Adipocyte (in vitro differentiated cells): ENCODE results near the gene PLXNB2.

Experiments
- DNase-seq: peaks from one replicate; pipeline ENCODE4 v3.0.0-alpha.2; 2015; ENCODE audit warnings: low read depth
- H3K27me3 ChIP-seq: replicated peaks from 2 replicates; pipeline ENCODE4 v1.7.0; 2013; ENCODE audit warnings: mild to moderate bottlenecking, low read length, moderate library complexity; ENCODE audit not compliant: control insufficient read depth, insufficient read depth
- H3K36me3 ChIP-seq: 2 replicates; pipeline ENCODE4 v1.7.0; 2013; ENCODE audit warnings: low read length, mild to moderate bottlenecking, moderate library complexity; ENCODE audit not compliant: control insufficient read depth, insufficient read depth, severe bottlenecking
- H3K4me1 ChIP-seq: 2 replicates; pipeline ENCODE4 v1.7.0; 2013; ENCODE audit warnings: mild to moderate bottlenecking, low read length, moderate library complexity; ENCODE audit not compliant: control insufficient read depth, insufficient read depth
- H3K4me3 ChIP-seq: 2 replicates; pipeline ENCODE4 v1.7.0; 2013; ENCODE audit warnings: mild to moderate bottlenecking, low read length, moderate library complexity
- H3K9ac ChIP-seq: 2 replicates; pipeline ENCODE4 v1.7.0; 2013; ENCODE audit warnings: mild to moderate bottlenecking, low read length, moderate library complexity
- H3K9me3 ChIP-seq: 2 replicates; pipeline ENCODE4 v1.7.0; 2013; ENCODE audit warnings: mild to moderate bottlenecking, low read length, moderate library complexity; ENCODE audit not compliant: control insufficient read depth

PLXNB2 gene

GRCh38 chr22:50306753-50307749, at the start of gene PLXNB2:
Gene PLXNB2, minus strand, starts transcription at chr22:50307646. Its CDS starts 17,062 bp downstream, at chr22:50290584.
- H3K4me3 ChIP-seq = peak within 1 kb of the TSS; percentile 82
- H3K9me3 ChIP-seq = no peaks in the 10 kb centered on the region
- DNase-seq = peak; percentile 91
- H3K9ac ChIP-seq = peak within 1 kb of the TSS; percentile 99
- no peaks in the 10 kb centered on the region for H3K27me3 ChIP-seq
- peaks cover 45% of the 10 kb centered on the region for H3K4me1 ChIP-seq
- no peaks in the 10 kb centered on the region for H3K36me3 ChIP-seq

GRCh38 chr22:50357222-50357621, 49.8 kb upstream of the PLXNB2 start:
- Histone ChIP-seq H3K4me1 (no peaks in the 10 kb centered on the region), H3K9me3 (no peaks in the 10 kb centered on the region), H3K36me3 (peaks cover 23% of the 10 kb centered on the region), H3K27me3 (no peaks in the 10 kb centered on the region), H3K9ac (no peak overlapping the region), H3K4me3 (no peak overlapping the region)
- no peak for DNase-seq

- no peaks in the 10 kb centered on the region for H3K27me3 ChIP-seq
- H3K9me3 ChIP-seq = no peaks in the 10 kb centered on the region
- no peak overlapping the region for H3K9ac ChIP-seq
- no peak for DNase-seq
- H3K36me3 ChIP-seq = peaks cover 18% of the 10 kb centered on the region
- no peak overlapping the region for H3K4me3 ChIP-seq
- H3K4me1 ChIP-seq = no peaks in the 10 kb centered on the region
Measured at GRCh38 chr22:50356186-50356585, 48.7 kb upstream of the PLXNB2 start.

GRCh38 chr22:50348058-50348457, 40.6 kb upstream of the PLXNB2 start:
- Histone ChIP-seq H3K9me3 (no peaks in the 10 kb centered on the region), H3K36me3 (peaks cover 5% of the 10 kb centered on the region), H3K9ac (no peak overlapping the region), H3K4me3 (no peak overlapping the region), H3K27me3 (no peaks in the 10 kb centered on the region), H3K4me1 (peaks cover 4% of the 10 kb centered on the region)
- DNase-seq = no peak

- Histone ChIP-seq H3K9me3 (no peaks in the 10 kb centered on the region), H3K36me3 (no peaks in the 10 kb centered on the region), H3K4me3 (no peak overlapping the region), H3K9ac (no peak overlapping the region), H3K4me1 (peaks cover 7% of the 10 kb centered on the region), H3K27me3 (no peaks in the 10 kb centered on the region)
- no peak for DNase-seq
Measured at GRCh38 chr22:50347157-50347556, 39.7 kb upstream of the PLXNB2 start.

GRCh38 chr22:50346470-50346869, 39.0 kb upstream of the PLXNB2 start:
- H3K9me3 ChIP-seq = no peaks in the 10 kb centered on the region

GRCh38 chr22:50343541-50343935, 36.1 kb upstream of the PLXNB2 start:
- Histone ChIP-seq H3K4me3 (peak overlapping the region; percentile 90), H3K9ac (peak overlapping the region; percentile 93), H3K27me3 (no peaks in the 10 kb centered on the region), H3K9me3 (no peaks in the 10 kb centered on the region), H3K36me3 (no peaks in the 10 kb centered on the region), H3K4me1 (peaks cover 7% of the 10 kb centered on the region)
- DNase-seq = no peak

More at GRCh38 chr22:50346470-50346869, 39.0 kb upstream of the PLXNB2 start:
- no peak for DNase-seq
- H3K27me3 ChIP-seq = no peaks in the 10 kb centered on the region
- no peak overlapping the region for H3K9ac ChIP-seq
- H3K4me1 ChIP-seq = peaks cover 7% of the 10 kb centered on the region
- H3K36me3 ChIP-seq = no peaks in the 10 kb centered on the region
- H3K4me3 ChIP-seq = no peak overlapping the region

- peaks cover 7% of the 10 kb centered on the region for H3K4me1 ChIP-seq
- no peaks in the 10 kb centered on the region for H3K27me3 ChIP-seq
- peak; percentile 91 for DNase-seq
- H3K9ac ChIP-seq = peak within 1 kb of the TSS; percentile 93
- no peaks in the 10 kb centered on the region for H3K9me3 ChIP-seq
- H3K4me3 ChIP-seq = peak within 1 kb of the TSS; percentile 90
- no peaks in the 10 kb centered on the region for H3K36me3 ChIP-seq
Measured at GRCh38 chr22:50342651-50343540, 35.5 kb upstream of the PLXNB2 start, which contains the start of gene PPP6R2. Gene PPP6R2, plus strand, starts transcription at chr22:50343327. Its CDS starts 50,582 bp downstream, at chr22:50393909.

- peak; percentile 97 for DNase-seq
- H3K9me3 ChIP-seq = no peaks in the 10 kb centered on the region
- peaks cover 7% of the 10 kb centered on the region for H3K4me1 ChIP-seq
- no peaks in the 10 kb centered on the region for H3K36me3 ChIP-seq
- H3K4me3 ChIP-seq = peak overlapping the region; percentile 90
- H3K27me3 ChIP-seq = no peaks in the 10 kb centered on the region
- peak overlapping the region; percentile 93 for H3K9ac ChIP-seq
Measured at GRCh38 chr22:50341977-50342650, 34.7 kb upstream of the PLXNB2 start.

GRCh38 chr22:50339945-50340879, 32.8 kb upstream of the PLXNB2 start:
- peaks cover 3% of the 10 kb centered on the region for H3K4me1 ChIP-seq
- no peaks in the 10 kb centered on the region for H3K9me3 ChIP-seq
- H3K4me3 ChIP-seq = no peak overlapping the region
- H3K36me3 ChIP-seq = no peaks in the 10 kb centered on the region
- no peak for DNase-seq
- no peaks in the 10 kb centered on the region for H3K27me3 ChIP-seq
- no peak overlapping the region for H3K9ac ChIP-seq
